K562 (cell line): ENCODE results near the gene DCAF16. TPM values are rescaled to one million over a fixed set of nuclear protein-coding genes. Genes with fewer than 3 reads are reported as not detected.

Experiments used
- ATAC-seq: fragments of 200-7000 bp; cut with Tn5 transposase; 3 replicates; pipeline ENCODE4 v1.9.1; 2020; ENCODE audit warnings: moderate library complexity
- BruUV-seq: library from RNA; stranded (reverse); fragments of 400-500 nt; replicated peaks from 2 replicates; lab custom pipeline; 2021; lab: Mats Ljungman, UMichigan
- CTCF ChIA-PET: fragments of 300-600 bp; formaldehyde crosslinking; extraction: SDS; loops from one replicate; lab custom pipeline; 2021; ENCODE audit warnings: low intra/inter-chr PET ratio; lab: Yijun Ruan, JAX
- POLR2A ChIA-PET: fragments of 300-600, 350-650 bp; sonication (Branson Sonifier 250); formaldehyde crosslinking; extraction: SDS; loops from one replicate; lab custom pipeline; 2021; ENCODE audit warnings: antibody characterized with exemption, inconsistent platforms; lab: Yijun Ruan, JAX
- DNase-seq, 4 experiments: peaks; one replicate each; pipeline versions ENCODE4 v3.0.0 to v3.0.0-alpha.2; 2011 to 2018; ENCODE audit warnings: low spot score in 3 of 4, mixed read lengths in 3 of 4; ENCODE audit errors: extremely low read depth in 1 of 4
- FAIRE-seq: peaks from 2 replicates; lab custom pipeline; 2011; peaks lifted over from hg19 to GRCh38; lab: Jason Lieb, UNC
- H2AFZ ChIP-seq: 2 replicates; pipeline ENCODE4 v1.6.0; 2011; ENCODE audit warnings: low read depth, low read length, control low read depth, inconsistent platforms
- H3K27ac ChIP-seq: fragments of 200-600 bp; 3 replicates; pipeline ENCODE4 v1.8.0; 2011; ENCODE audit warnings: low read depth, mild to moderate bottlenecking, control low read depth, inconsistent platforms, low read length, moderate library complexity, mixed read lengths; ENCODE audit errors: extremely low read depth
- H3K27me3 ChIP-seq, 2 experiments: fragments of 300-600 bp in 1 of 2; 2 replicates in 1 of 2; 3 replicates in 1 of 2; pipeline versions ENCODE4 v1.6.0 to v1.8.0; 2011; ENCODE audit warnings: inconsistent platforms in 2 of 2, low read length in 2 of 2, mild to moderate bottlenecking in 1 of 2, mixed read lengths in 1 of 2, moderate library complexity in 1 of 2; ENCODE audit not compliant: control insufficient read depth in 2 of 2, insufficient read depth in 2 of 2
- H3K36me3 ChIP-seq: fragments of 300-600 bp; 3 replicates; pipeline ENCODE4 v1.8.0; 2011; ENCODE audit warnings: mild to moderate bottlenecking, low read length, inconsistent platforms; ENCODE audit not compliant: control insufficient read depth, insufficient read depth
- H3K4me1 ChIP-seq, 2 experiments: fragments of 200-600 bp in 1 of 2; replicated peaks in 1 of 2; 2 replicates in 1 of 2; 3 replicates in 1 of 2; pipeline versions ENCODE4 v1.5.1 to v1.8.0; 2011; ENCODE audit warnings: inconsistent platforms in 2 of 2, low read length in 2 of 2, mild to moderate bottlenecking in 1 of 2, mixed read lengths in 1 of 2, moderate library complexity in 1 of 2; ENCODE audit not compliant: control insufficient read depth in 2 of 2, insufficient read depth in 2 of 2
- H3K4me2 ChIP-seq: 2 replicates; pipeline ENCODE4 v1.6.1; 2011; ENCODE audit warnings: low read length, control low read depth, inconsistent platforms, mixed read lengths; ENCODE audit not compliant: insufficient read depth
- H3K4me3 ChIP-seq: fragments of 200-600 bp; sonication (generic), shearing (Covaris generic); 2 replicates; pipeline ENCODE4 v1.5.1; 2016; ENCODE audit warnings: control low read depth, inconsistent platforms
- H3K79me2 ChIP-seq: fragments of 200-600 bp; 3 replicates; pipeline ENCODE4 v1.8.0; 2011; ENCODE audit warnings: low read length, inconsistent platforms; ENCODE audit not compliant: control insufficient read depth, insufficient read depth
- H3K9ac ChIP-seq, 2 experiments: 2 replicates each; pipeline versions ENCODE4 v1.6.0 to v1.6.1; 2011; ENCODE audit warnings: low read depth in 2 of 2, low read length in 2 of 2, control low read depth in 1 of 2, inconsistent platforms in 1 of 2, mild to moderate bottlenecking in 1 of 2, mixed read lengths in 1 of 2; ENCODE audit not compliant: insufficient read depth in 1 of 2
- H3K9me1 ChIP-seq: one replicate; pipeline ENCODE4 v1.6.0; 2011; ENCODE audit warnings: inconsistent platforms, mild to moderate bottlenecking, low read length, moderate library complexity; ENCODE audit not compliant: control insufficient read depth, insufficient read depth
- H3K9me3 ChIP-seq: replicated peaks from 2 replicates; pipeline ENCODE4 v1.5.1; 2011; ENCODE audit warnings: low read depth, low read length, inconsistent platforms; ENCODE audit not compliant: control insufficient read depth, insufficient read depth
- H4K20me1 ChIP-seq: replicated peaks from 2 replicates; pipeline ENCODE4 v1.6.1; 2011; ENCODE audit warnings: low read length, inconsistent platforms, mixed read lengths; ENCODE audit not compliant: control insufficient read depth, insufficient read depth
- ATF6 ChIP-seq: sonication (generic); formaldehyde crosslinking; IDR thresholded peaks from 2 replicates; pipeline ENCODE4 v1.4.0; 2020; ENCODE audit warnings: mild to moderate bottlenecking, missing genetic modification reagents
- CBFA2T2 ChIP-seq: fragments of 450-650 bp; conservative IDR thresholded peaks from 2 replicates; pipeline ENCODE4 v1.6.1; 2017; ENCODE audit warnings: mild to moderate bottlenecking
- ETV1 ChIP-seq: fragments of 450-650 bp; conservative IDR thresholded peaks from 2 replicates; pipeline ENCODE4 v1.6.1; 2016; ENCODE audit warnings: missing genetic modification characterization, control low read depth, low read depth, missing compliant biosample characterization
- NELFE ChIP-seq: IDR thresholded peaks from 2 replicates; pipeline ENCODE4 v1.6.1; 2011; ENCODE audit warnings: mild to moderate bottlenecking; ENCODE audit not compliant: insufficient read depth, insufficient read length
- NUFIP1 ChIP-seq: fragments of 450-650 bp; IDR thresholded peaks from 2 replicates; pipeline ENCODE4 v1.6.1; 2018; ENCODE audit not compliant: partially characterized antibody
- PCBP2 ChIP-seq: fragments of 200-400 bp; formaldehyde crosslinking; IDR thresholded peaks from 2 replicates; pipeline ENCODE4 v1.6.1; 2018; ENCODE audit warnings: low read length, low read depth, mild to moderate bottlenecking, moderate library complexity; ENCODE audit not compliant: poor library complexity, severe bottlenecking
- POLR2AphosphoS2 ChIP-seq: IDR thresholded peaks from 2 replicates; pipeline ENCODE4 v1.6.1; 2012; ENCODE audit warnings: low read length, improper control_type of control experiment
- RB1 ChIP-seq: fragments of 450-650 bp; IDR thresholded peaks from 2 replicates; pipeline ENCODE4 v1.6.1; 2017; ENCODE audit warnings: low read depth, mild to moderate bottlenecking
- RFX7 ChIP-seq: fragments of 250-450 bp; sonication (Bioruptor Pico); IDR thresholded peaks from 2 replicates; pipeline ENCODE4 v1.5.1; 2021; ENCODE audit warnings: mild to moderate bottlenecking
- SNIP1 ChIP-seq: fragments of 450-650 bp; IDR thresholded peaks from 2 replicates; pipeline ENCODE4 v1.7.1; 2017; ENCODE audit warnings: low read depth, mild to moderate bottlenecking
- SRSF1 ChIP-seq: fragments of 200-400 bp; formaldehyde crosslinking; IDR thresholded peaks from 2 replicates; pipeline ENCODE4 v1.6.1; 2017; ENCODE audit warnings: mild to moderate bottlenecking, low read depth, low read length, moderate library complexity
- TAF15 ChIP-seq: fragments of 200-400 bp; formaldehyde crosslinking; IDR thresholded peaks from 2 replicates; pipeline ENCODE4 v1.6.1; 2017; ENCODE audit warnings: mild to moderate bottlenecking, low read depth, low read length, moderate library complexity
- ZBTB8A ChIP-seq: fragments of 450-650 bp; IDR thresholded peaks from 2 replicates; pipeline ENCODE4 v1.6.1; 2018; ENCODE audit warnings: mild to moderate bottlenecking, moderate library complexity; ENCODE audit not compliant: partially characterized antibody
- ZSCAN32 ChIP-seq: fragments of 450-650 bp; formaldehyde crosslinking; IDR thresholded peaks from 2 replicates; pipeline ENCODE4 v1.4.0; 2020; ENCODE audit warnings: mild to moderate bottlenecking, moderate library complexity
- WGBS: fragments of 100-300 bp; shearing (Covaris generic); methylation state at CpG from one replicate; pipeline ENCODE4 v1.1.6; 2016; ENCODE audit warnings: low coverage, mixed read lengths; ENCODE audit not compliant: insufficient coverage; ENCODE audit errors: missing lambda C conversion rate; 5-methylcytosine and 5-hydroxymethylcytosine counted together
- in situ Hi-C: fragments of 300-500 bp; cut with MboI; formaldehyde crosslinking; loops from 4 replicates; pipeline ENCODE4 v1.15.0; 2018; ENCODE audit warnings: inconsistent platforms, mixed read lengths
- intact Hi-C: fragments of 100-400 bp; cut with micrococcal nuclease; formaldehyde crosslinking; loops from 2 replicates; pipeline ENCODE4 v1.14.2; 2022
- polyA plus RNA-seq, 8 experiments: library from polyadenylated mRNA; depleted of rRNA in 4 of 8; stranded (reverse) in 5 of 8; unstranded in 3 of 8; fragments of >200 nt; fragmentation: Nextera tagmentation in 2 of 8; fragmentation: Illumina TruSeq in 1 of 8; extraction: Ambion mirVana in 2 of 8; extraction: Trizol in 1 of 8; gene quantifications; 2 replicates each; pipeline versions ENCODE4 v1.2.1 to v1.2.3, GENCODE V29; 2011 to 2014; ENCODE audit warnings: inconsistent platforms in 1 of 8, missing spikeins in 1 of 8
- total RNA-seq, 7 experiments: library from RNA; depleted of rRNA in 6 of 7; stranded (reverse); fragments of >200 nt in 6 of 7; fragmentation: Illumina TruSeq in 2 of 7; extraction: Trizol in 2 of 7; gene quantifications; 2 replicates each; pipeline versions ENCODE4 v1.2.1 to v1.2.3, GENCODE V29; 2011 to 2021; ENCODE audit warnings: low replicate concordance in 1 of 7
- TF ChIP-seq, protein P1 (sequence below), 2 experiments: IDR thresholded peaks; 2 replicates each; pipeline ENCODE4 v1.6.1; 2012; ENCODE audit warnings: improper control_type of control experiment in 2 of 2, low read depth in 2 of 2, low read length in 2 of 2, borderline replicate concordance in 1 of 2
- TF ChIP-seq, protein P2 (sequence below), 3 experiments: fragments of 200-800 bp in 1 of 3; fragments of 250-450 bp in 1 of 3; fragments of 450-650 bp in 1 of 3; sonication (Bioruptor Pico) in 1 of 3; sonication (Bioruptor generic) in 1 of 3; formaldehyde crosslinking in 1 of 3; IDR thresholded peaks; 2 replicates each; pipeline versions ENCODE4 v1.6.1 to v1.8.0; 2016 to 2022; ENCODE audit warnings: mild to moderate bottlenecking in 2 of 3, missing genetic modification characterization in 2 of 3, missing compliant biosample characterization in 1 of 3, moderate library complexity in 1 of 3

The DCAF16 gene
- total and polyA plus RNA-seq, 9 of the 15 experiments (the other 6 are each of a cell fraction or from before 2014, with no cell fraction given), result 20.5 to 82.8 (median 67.8) TPM

GRCh38 chr4:17816142-17816541 lies 5.6 kb upstream of the DCAF16 start:
- POLR2A ChIA-PET, result no interaction called here
- H3K4me3 ChIP-seq, result no peak overlapping the region
- CTCF ChIA-PET, result no interaction called here
- no TSS peak for BruUV-seq
- ATAC-seq (no peak), FAIRE-seq (no peak), DNase-seq (no peak)
- no peaks in the 10 kb centered on the region for H3K9me1 ChIP-seq
- H2AFZ ChIP-seq, result no peak overlapping the region
- H3K27ac ChIP-seq, result no peak overlapping the region
- H3K4me2 ChIP-seq, result no peak overlapping the region
- intact Hi-C loops (no loop called here), in situ Hi-C loops (no loop called here)
- no peak overlapping the region for H3K9ac ChIP-seq
- peaks cover 0 to under 1% of the 10 kb centered on the region in 2 experiments; a peak in 2 of 5 replicates for H3K4me1 ChIP-seq
- no peaks in the 10 kb centered on the region for H3K9me3 ChIP-seq
- no peaks in the 10 kb centered on the region for H4K20me1 ChIP-seq
- WGBS, result 97% methylated on average over 12 of the region's 12 CpGs
- no peaks in the 10 kb centered on the region for H3K27me3 ChIP-seq
- peaks cover 83% of the 10 kb centered on the region for H3K79me2 ChIP-seq
- H3K36me3 ChIP-seq, result peaks cover 72% of the 10 kb centered on the region
- TF ChIP-seq PCBP2, result no peak
- no peak for TF ChIP-seq TAF15
- TF ChIP-seq, protein P1, sequence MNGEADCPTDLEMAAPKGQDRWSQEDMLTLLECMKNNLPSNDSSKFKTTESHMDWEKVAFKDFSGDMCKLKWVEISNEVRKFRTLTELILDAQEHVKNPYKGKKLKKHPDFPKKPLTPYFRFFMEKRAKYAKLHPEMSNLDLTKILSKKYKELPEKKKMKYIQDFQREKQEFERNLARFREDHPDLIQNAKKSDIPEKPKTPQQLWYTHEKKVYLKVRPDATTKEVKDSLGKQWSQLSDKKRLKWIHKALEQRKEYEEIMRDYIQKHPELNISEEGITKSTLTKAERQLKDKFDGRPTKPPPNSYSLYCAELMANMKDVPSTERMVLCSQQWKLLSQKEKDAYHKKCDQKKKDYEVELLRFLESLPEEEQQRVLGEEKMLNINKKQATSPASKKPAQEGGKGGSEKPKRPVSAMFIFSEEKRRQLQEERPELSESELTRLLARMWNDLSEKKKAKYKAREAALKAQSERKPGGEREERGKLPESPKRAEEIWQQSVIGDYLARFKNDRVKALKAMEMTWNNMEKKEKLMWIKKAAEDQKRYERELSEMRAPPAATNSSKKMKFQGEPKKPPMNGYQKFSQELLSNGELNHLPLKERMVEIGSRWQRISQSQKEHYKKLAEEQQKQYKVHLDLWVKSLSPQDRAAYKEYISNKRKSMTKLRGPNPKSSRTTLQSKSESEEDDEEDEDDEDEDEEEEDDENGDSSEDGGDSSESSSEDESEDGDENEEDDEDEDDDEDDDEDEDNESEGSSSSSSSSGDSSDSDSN (IDR thresholded peaks at IDR 0.05; ENCODE audit: borderline replicate concordance in 1 of 2, low read depth in 2 of 2, low read length in 2 of 2), result no peak
- TF ChIP-seq ETV1 (tag), result no peak
- TF ChIP-seq, protein P2, sequence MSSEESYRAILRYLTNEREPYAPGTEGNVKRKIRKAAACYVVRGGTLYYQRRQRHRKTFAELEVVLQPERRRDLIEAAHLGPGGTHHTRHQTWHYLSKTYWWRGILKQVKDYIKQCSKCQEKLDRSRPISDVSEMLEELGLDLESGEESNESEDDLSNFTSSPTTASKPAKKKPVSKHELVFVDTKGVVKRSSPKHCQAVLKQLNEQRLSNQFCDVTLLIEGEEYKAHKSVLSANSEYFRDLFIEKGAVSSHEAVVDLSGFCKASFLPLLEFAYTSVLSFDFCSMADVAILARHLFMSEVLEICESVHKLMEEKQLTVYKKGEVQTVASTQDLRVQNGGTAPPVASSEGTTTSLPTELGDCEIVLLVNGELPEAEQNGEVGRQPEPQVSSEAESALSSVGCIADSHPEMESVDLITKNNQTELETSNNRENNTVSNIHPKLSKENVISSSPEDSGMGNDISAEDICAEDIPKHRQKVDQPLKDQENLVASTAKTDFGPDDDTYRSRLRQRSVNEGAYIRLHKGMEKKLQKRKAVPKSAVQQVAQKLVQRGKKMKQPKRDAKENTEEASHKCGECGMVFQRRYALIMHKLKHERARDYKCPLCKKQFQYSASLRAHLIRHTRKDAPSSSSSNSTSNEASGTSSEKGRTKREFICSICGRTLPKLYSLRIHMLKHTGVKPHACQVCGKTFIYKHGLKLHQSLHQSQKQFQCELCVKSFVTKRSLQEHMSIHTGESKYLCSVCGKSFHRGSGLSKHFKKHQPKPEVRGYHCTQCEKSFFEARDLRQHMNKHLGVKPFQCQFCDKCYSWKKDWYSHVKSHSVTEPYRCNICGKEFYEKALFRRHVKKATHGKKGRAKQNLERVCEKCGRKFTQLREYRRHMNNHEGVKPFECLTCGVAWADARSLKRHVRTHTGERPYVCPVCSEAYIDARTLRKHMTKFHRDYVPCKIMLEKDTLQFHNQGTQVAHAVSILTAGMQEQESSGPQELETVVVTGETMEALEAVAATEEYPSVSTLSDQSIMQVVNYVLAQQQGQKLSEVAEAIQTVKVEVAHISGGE (CRISPR knock-in tag; IDR thresholded peaks at IDR 0.05), result no peak
- TF ChIP-seq RB1, result no peak
- no peak for TF ChIP-seq ZBTB8A
- TF ChIP-seq ZSCAN32 (CRISPR knock-in tag), result no peak
- no peak for TF ChIP-seq NUFIP1
- no peak for TF ChIP-seq SNIP1
- no peak for TF ChIP-seq POLR2AphosphoS2
- TF ChIP-seq RFX7 (CRISPR knock-in tag), result no peak
- no peak for TF ChIP-seq SRSF1
- TF ChIP-seq ATF6 (CRISPR knock-in tag), result no peak
- TF ChIP-seq CBFA2T2, result no peak
- TF ChIP-seq NELFE, result no peak
